Mucosa of descending colon (tissue), 3 donors: ENCODE results near the gene SHISA7. TPM values are rescaled to one million over a fixed set of nuclear protein-coding genes. Genes with fewer than 3 reads are reported as not detected.
A peak's percentile ranks its signal among the peaks of the same experiment; 100 is the strongest.

Source experiments
- ATAC-seq: fragments of 200-7000 bp; cut with Tn5 transposase; one replicate; pipeline ENCODE4 v1.9.1; 2020; ENCODE audit warnings: mild to moderate bottlenecking, moderate library complexity
- DNase-seq, 3 donors: peaks; one replicate each; pipeline ENCODE4 v3.0.0-alpha.2; 2020
- H3K36me3 ChIP-seq: fragments of 200-600 bp; one replicate; pipeline ENCODE4 v1.8.0; 2021; ENCODE audit warnings: low read depth, mild to moderate bottlenecking
- H3K4me1 ChIP-seq: fragments of 200-600 bp; one replicate; pipeline ENCODE4 v1.8.0; 2021; ENCODE audit warnings: low read depth, mild to moderate bottlenecking
- H3K4me3 ChIP-seq: fragments of 200-600 bp; one replicate; pipeline ENCODE4 v1.8.0; 2021; ENCODE audit warnings: mild to moderate bottlenecking
- H3K9me3 ChIP-seq: fragments of 200-600 bp; one replicate; pipeline ENCODE4 v1.8.0; 2021; ENCODE audit warnings: mild to moderate bottlenecking
- CTCF ChIP-seq: fragments of 200-600 bp; IDR thresholded peaks from one replicate; pipeline ENCODE4 v1.8.0; 2022; ENCODE audit warnings: antibody characterized with exemption, mild to moderate bottlenecking
- intact Hi-C, 2 donors: fragments of 100-400 bp; cut with DNase I in 1 of 2; cut with micrococcal nuclease in 1 of 2; formaldehyde crosslinking; loops; one replicate each; pipeline versions ENCODE4 v1.11.0 to v1.11.1; 2022; cut with DNase I, micrococcal nuclease
- total RNA-seq, 3 donors: library from RNA; stranded (reverse); fragmentation: NEBNext Ultra II Directional in 2 of 3; extraction: Animal tissue kit (Norgen Biotek cat#: 25700) in 2 of 3; gene quantifications; one replicate each; pipeline versions ENCODE4 v1.2.1 to v1.2.4, GENCODE V29; 2021 to 2023
- donor health status: DM: no; HTN: no; CAD: no; lungs with moderate emphysema.
- donor health status: DM: no; HTN: no; CAD: no.
- donor health status: DM: no; HTN: yes; CAD: no.

The SHISA7 gene
- total RNA-seq, 3 donors from 2014 or later = 0.35 TPM; not detected in 2

GRCh38 chr19:55385724-55386492, 57.2 kb downstream of the SHISA7 start, which contains the start of gene RPL28:
Gene RPL28 (plus strand): TSS chr19:55385932. CDS start chr19:55386358, 426 bp downstream.
- no peak for TF ChIP-seq CTCF
- Histone ChIP-seq H3K4me3 (peak within 1 kb of the TSS; percentile 62), H3K9me3 (no peaks in the 10 kb centered on the region), H3K4me1 (peaks cover 42% of the 10 kb centered on the region), H3K36me3 (no peaks in the 10 kb centered on the region)
- ATAC-seq (peak; percentile 85), DNase-seq (peak; percentile 99 to 100 (median 99))
- intact Hi-C loops = loop anchor here (10.0 kb wide), 2 partner anchors 81 to 91 kb away; no protein-coding TSS in a partner anchor

- DNase-seq (peak; percentile 96 to 99 (median 97)), ATAC-seq (peak; percentile 81)
- no peak for TF ChIP-seq CTCF
- Histone ChIP-seq H3K4me3 (peak overlapping the region; percentile 62), H3K36me3 (no peaks in the 10 kb centered on the region), H3K9me3 (no peaks in the 10 kb centered on the region), H3K4me1 (peaks cover 42% of the 10 kb centered on the region)
- intact Hi-C loops = loop anchor here (10.0 kb wide), 2 partner anchors 80 to 90 kb away; no protein-coding TSS in a partner anchor
Measured at GRCh38 chr19:55384920-55385723, 58.0 kb downstream of the SHISA7 start.

- peak; percentile 78 to 90 (median 88) for DNase-seq
- peak within 1 kb of the TSS; percentile 62 for H3K4me3 ChIP-seq
- ATAC-seq = peak; percentile 66
- TF ChIP-seq CTCF = no peak
- intact Hi-C loops = loop anchor here (10.0 kb wide), 2 partner anchors 80 to 90 kb away; no protein-coding TSS in a partner anchor
- peaks cover 42% of the 10 kb centered on the region for H3K4me1 ChIP-seq
- no peaks in the 10 kb centered on the region for H3K9me3 ChIP-seq
- no peaks in the 10 kb centered on the region for H3K36me3 ChIP-seq
Measured at GRCh38 chr19:55384131-55384919, 58.8 kb downstream of the SHISA7 start, which contains the start of gene TMEM238. Gene TMEM238 (minus strand): TSS chr19:55384292. CDS start chr19:55384259, 33 bp downstream.

GRCh38 chr19:55383279-55384130, 59.6 kb downstream of the SHISA7 start:
- peaks cover 37% of the 10 kb centered on the region for H3K4me1 ChIP-seq
- intact Hi-C loops = loop anchor here (10.0 kb wide), 2 partner anchors 79 to 89 kb away; no protein-coding TSS in a partner anchor
- TF ChIP-seq CTCF = no peak
- ATAC-seq = peak; percentile 19
- H3K4me3 ChIP-seq = peak overlapping the region; percentile 62
- H3K9me3 ChIP-seq = no peaks in the 10 kb centered on the region
- no peaks in the 10 kb centered on the region for H3K36me3 ChIP-seq
- peak in 2 of 3 donors; percentile 58 to 80 for DNase-seq
